OCI-LY1 (cell line): ENCODE measurements around the gene KRTAP4-5.
"Not testable (repeated sequence)": the region's sequence is repeated elsewhere in the genome, so short reads cannot be mapped to it uniquely, and the experiment has no call there.

Experiments
- CTCF ChIP-seq: fragments of 200-600 bp; sonication (generic), shearing (Covaris generic); IDR thresholded peaks from 2 replicates; pipeline ENCODE4 v1.5.1; 2017; ENCODE audit warnings: mild to moderate bottlenecking, antibody characterized with exemption, low read length, moderate library complexity, mixed read lengths
- EZH2 ChIP-seq: fragments of 200-600 bp; sonication (generic), shearing (Covaris generic); IDR thresholded peaks from 2 replicates; pipeline ENCODE4 v1.8.0; 2017; ENCODE audit warnings: borderline replicate concordance, mixed run types, mild to moderate bottlenecking, antibody characterized with exemption, low read length, moderate library complexity, mixed read lengths

- TF ChIP-seq EZH2, CTCF: not testable (repeated sequence)
Observed at GRCh38 chr17:41123292-41123990, 26.2 kb downstream of the KRTAP4-5 start.
